Right ventricle myocardium inferior (tissue), 1 donor: ENCODE measurements around the gene UBE2QL1. TPM values are rescaled to one million over a fixed set of nuclear protein-coding genes. Genes with fewer than 3 reads are reported as not detected.
A peak's percentile ranks its signal among the peaks of the same experiment; 100 is the strongest.

ENCODE experiments used
- ATAC-seq: fragments of 200-7000 bp; cut with Tn5 transposase; one replicate; pipeline ENCODE4 v1.9.1; 2020; ENCODE audit warnings: mild to moderate bottlenecking, moderate library complexity
- DNase-seq: peaks from one replicate; pipeline ENCODE4 v3.0.0; 2021; ENCODE audit errors: missing footprints
- intact Hi-C: fragments of 100-400 bp; cut with DNase I; formaldehyde crosslinking; loops from one replicate; pipeline ENCODE4 v1.11.0; 2022
- long read RNA-seq: library from polyadenylated mRNA; unstranded; transcript quantifications from one replicate; pipeline ENCODE4 v2.0.0, GENCODE V29; 2021
- total RNA-seq: library from RNA; stranded (reverse); fragmentation: NEBNext Ultra II Directional; extraction: Animal tissue kit (Norgen Biotek cat#: 25700); gene quantifications from one replicate; pipeline ENCODE4 v1.2.1, GENCODE V29; 2021
- donor health status: DM: no; HTN: yes; CAD: no; lungs with severe emphysema.

UBE2QL1 gene, protein sequence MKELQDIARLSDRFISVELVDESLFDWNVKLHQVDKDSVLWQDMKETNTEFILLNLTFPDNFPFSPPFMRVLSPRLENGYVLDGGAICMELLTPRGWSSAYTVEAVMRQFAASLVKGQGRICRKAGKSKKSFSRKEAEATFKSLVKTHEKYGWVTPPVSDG
- 21.9 TPM for total RNA-seq
- long read RNA-seq, full-length matches to known transcripts: 10 of 14 reads
- long read RNA-seq, partial matches to known transcripts: 0 of 14 reads
- long read RNA-seq, other reads (novel, unspliced or antisense): 4 of 14 reads

- intact Hi-C loops: loop anchor here (5.0 kb wide), 2 partner anchors 72 to 157 kb away; partner anchors contain the start of gene MED10
Observed at GRCh38 chr5:6448622-6449464, at the start of gene UBE2QL1. Gene UBE2QL1, plus strand, starts transcription at chr5:6448859. Its CDS starts 35 bp downstream, at chr5:6448894.

GRCh38 chr5:6399980-6400910 lies 48.4 kb upstream of the UBE2QL1 start:
- intact Hi-C loops: no loop called here
- DNase-seq (no peak), ATAC-seq (no peak)

More at GRCh38 chr5:6448622-6449464, at the start of gene UBE2QL1:
- no peak for DNase-seq
- peak; percentile 43 for ATAC-seq

GRCh38 chr5:6401410-6401809 lies 47.2 kb upstream of the UBE2QL1 start:
- DNase-seq: no peak
- no peak for ATAC-seq
- intact Hi-C loops: no loop called here

- ATAC-seq: no peak
Observed at GRCh38 chr5:6402939-6403338, 45.7 kb upstream of the UBE2QL1 start.

DNA sequence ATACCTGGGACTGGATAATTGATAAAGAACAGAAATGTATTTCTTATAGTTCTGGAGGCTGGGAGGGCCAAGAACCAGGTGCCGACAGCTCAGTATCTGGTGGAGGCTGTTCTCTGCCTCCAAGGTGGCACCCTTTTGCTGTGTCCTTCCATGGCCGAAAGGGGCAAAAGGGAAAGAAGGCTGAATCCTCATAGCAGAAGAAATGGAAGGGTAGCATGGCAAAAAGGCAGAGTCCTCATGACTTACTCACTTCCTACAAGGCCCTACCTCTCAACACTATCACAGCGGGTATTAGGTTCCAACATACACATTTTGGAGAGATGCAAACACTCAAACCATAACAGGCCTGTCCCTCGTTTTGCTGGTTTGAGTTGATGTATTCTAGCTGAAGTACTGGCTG lies 45.2 kb upstream of the UBE2QL1 start:
- ATAC-seq (no peak), DNase-seq (no peak)
- intact Hi-C loops: no loop called here

More at GRCh38 chr5:6402939-6403338, 45.7 kb upstream of the UBE2QL1 start:
- DNase-seq: no peak
- intact Hi-C loops: no loop called here

DNA sequence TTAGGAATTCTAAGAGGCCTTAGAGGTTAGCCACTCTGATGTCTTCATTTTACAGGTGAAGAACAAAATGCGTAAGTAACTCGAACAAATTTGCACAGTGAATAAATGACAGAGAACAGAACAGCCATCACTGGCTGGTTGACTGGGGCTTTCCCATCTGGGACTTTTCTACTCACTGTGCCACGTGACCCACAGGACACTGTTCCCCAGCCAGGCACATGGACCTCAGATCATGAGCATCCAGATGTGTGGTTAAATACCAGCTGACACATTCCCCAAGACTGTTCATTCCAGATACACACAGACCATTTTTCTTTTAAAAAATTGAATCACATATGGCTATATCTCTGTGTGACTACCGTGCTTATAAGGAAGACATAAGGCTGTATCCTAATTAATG lies 44.5 kb upstream of the UBE2QL1 start:
- ATAC-seq (no peak), DNase-seq (no peak)
- intact Hi-C loops: no loop called here

DNA sequence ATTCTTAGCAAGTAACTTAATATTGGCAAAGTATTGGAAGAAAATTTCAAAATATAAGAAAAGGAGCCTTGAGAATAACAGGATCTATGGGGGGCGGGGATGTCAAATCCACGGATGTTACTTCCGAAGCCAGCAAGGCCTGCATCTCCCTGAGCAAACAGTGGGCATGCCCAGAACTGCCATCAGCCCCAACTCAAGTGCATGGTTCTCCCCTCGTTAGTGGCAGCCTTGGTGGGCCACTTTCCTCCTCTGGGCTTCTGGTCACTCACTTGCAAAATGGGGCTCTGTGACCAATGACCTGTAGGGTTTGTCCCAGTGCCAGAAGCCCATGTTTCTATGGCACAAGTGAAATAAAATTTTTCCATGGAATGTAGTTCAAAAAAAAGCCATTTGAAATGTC lies 43.1 kb upstream of the UBE2QL1 start:
- DNase-seq (no peak), ATAC-seq (no peak)
- intact Hi-C loops: no loop called here

- DNase-seq: no peak
- no peak for ATAC-seq
- intact Hi-C loops: no loop called here
Observed at GRCh38 chr5:6407558-6408259, 41.0 kb upstream of the UBE2QL1 start.

- intact Hi-C loops: no loop called here
- ATAC-seq: no peak
- DNase-seq: no peak
Observed at GRCh38 chr5:6408260-6408596, 40.4 kb upstream of the UBE2QL1 start.

- DNase-seq (no peak), ATAC-seq (no peak)
- intact Hi-C loops: no loop called here
Observed at GRCh38 chr5:6408627-6409446, 39.8 kb upstream of the UBE2QL1 start.

DNA sequence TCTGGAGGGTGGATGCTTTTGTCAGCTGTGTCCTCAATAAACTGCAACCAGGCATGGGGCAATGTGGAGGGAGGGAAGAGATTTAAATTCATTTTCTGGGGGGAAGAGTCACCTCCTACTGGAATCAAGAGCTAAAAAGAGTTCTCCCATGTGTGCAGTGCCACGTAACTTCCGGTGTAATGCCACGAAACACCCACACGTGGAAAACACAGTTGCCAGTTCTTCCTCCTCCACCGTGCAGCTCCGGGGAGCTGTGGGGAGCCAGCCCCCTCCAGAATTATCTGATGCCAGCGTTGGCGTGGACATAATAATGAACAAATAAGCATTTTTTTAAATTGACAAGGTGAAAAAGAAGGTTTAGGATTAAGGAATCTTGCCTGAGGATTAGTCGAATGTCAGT lies 38.2 kb upstream of the UBE2QL1 start:
- intact Hi-C loops: no loop called here
- ATAC-seq: no peak
- no peak for DNase-seq

- DNase-seq (no peak), ATAC-seq (no peak)
- intact Hi-C loops: no loop called here
Observed at GRCh38 chr5:6411141-6411540, 37.5 kb upstream of the UBE2QL1 start.

GRCh38 chr5:6412811-6413210 lies 35.8 kb upstream of the UBE2QL1 start:
- DNase-seq (no peak), ATAC-seq (no peak)
- intact Hi-C loops: no loop called here

GRCh38 chr5:6417657-6418056 lies 31.0 kb upstream of the UBE2QL1 start:
- ATAC-seq: no peak
- intact Hi-C loops: no loop called here
- no peak for DNase-seq

DNA sequence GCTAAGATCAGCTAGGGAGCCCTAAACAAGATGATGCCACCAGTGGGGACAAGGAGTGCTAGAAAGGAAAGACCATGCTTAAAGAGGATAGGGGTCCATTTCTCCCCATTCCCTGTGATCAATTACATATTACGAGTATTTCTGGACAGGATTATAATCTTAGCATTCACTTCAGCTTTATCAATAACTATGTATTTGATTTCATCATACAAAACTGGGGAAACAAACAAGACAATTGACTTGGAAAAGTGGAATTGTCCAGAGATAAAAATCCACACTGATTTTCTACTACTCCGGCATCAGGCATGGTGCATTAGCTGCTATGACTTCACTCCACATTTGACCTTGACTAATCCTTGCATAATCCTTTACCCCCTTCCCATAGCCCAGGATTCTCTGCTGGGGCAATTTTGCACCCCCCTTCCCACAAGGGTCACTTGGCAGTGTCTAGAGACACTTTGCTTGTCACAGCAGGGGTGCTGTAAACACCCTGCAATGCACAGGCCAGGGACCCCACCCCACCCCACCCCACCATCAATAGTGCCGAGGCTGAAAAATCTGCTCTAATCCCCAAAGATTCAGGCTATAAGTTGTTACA lies 29.9 kb upstream of the UBE2QL1 start:
- no peak for ATAC-seq
- intact Hi-C loops: no loop called here
- no peak for DNase-seq

GRCh38 chr5:6419340-6419852 lies 29.3 kb upstream of the UBE2QL1 start:
- intact Hi-C loops: no loop called here
- ATAC-seq (no peak), DNase-seq (no peak)
